Neural progenitor cell (in vitro differentiated cells): ENCODE measurements around the gene SMPD3.

Experiments
- CTCF ChIP-seq: fragments of 200-600 bp; sonication (generic); IDR thresholded peaks from 2 replicates; pipeline ENCODE4 v1.5.1; 2017; ENCODE audit warnings: antibody characterized with exemption, mild to moderate bottlenecking
- EZH2 ChIP-seq: fragments of 200-600 bp; sonication (generic); IDR thresholded peaks from 2 replicates; pipeline ENCODE4 v1.6.1; 2017; ENCODE audit warnings: antibody characterized with exemption, mild to moderate bottlenecking, moderate library complexity

- TF ChIP-seq CTCF (no peak), EZH2 (no peak)
Measured at GRCh38 chr16:68420366-68420942, 27.9 kb downstream of the SMPD3 start.
